ENCODE measurements around the gene PLCB2.

The PLCB2 gene

GRCh38 chr15:40266828-40267304 is 40.9 kb downstream of the PLCB2 start:
- ChIA-PET CTCF (interaction anchor here (0.7 to 10.0 kb wide), 4 partner anchors 10 to 72 kb away, joined by 3 to 210 read pairs (median 6); no protein-coding TSS in a partner anchor), POLR2A (no interaction called here)
- H3K4me1 ChIP-seq (ENCODE audit: control insufficient read depth, insufficient read depth, low read length) = peaks cover 22% of the 10 kb centered on the region
- H3K9me3 ChIP-seq (ENCODE audit: control insufficient read depth, insufficient read depth, low read depth, low read length) = no peaks in the 10 kb centered on the region
- H3K27ac ChIP-seq (ENCODE audit: extremely low read depth, low read depth, low read length) = no peak overlapping the region; the same call in 1 of the 2 replicates
- no peaks in the 10 kb centered on the region for H3K36me3 ChIP-seq (ENCODE audit: control insufficient read depth in 2 of 2, insufficient read depth in 1 of 2, low read length in 2 of 2)
- no peak overlapping the region for H3K4me3 ChIP-seq (ENCODE audit: low read depth, low read length)
- TF ChIP-seq ZNF518A (tag by site-specific recombination; conservative IDR thresholded peaks at IDR 0.05; ENCODE audit: low read depth) (no peak), ZBTB17 (tag by site-specific recombination; IDR thresholded peaks at IDR 0.05) (peak; percentile 27; the same call in 1 of the 2 replicates), ZNF843 (tag by site-specific recombination; IDR thresholded peaks at IDR 0.05) (no peak), YY1 (tag by site-specific recombination; IDR thresholded peaks at IDR 0.05) (no peak), WT1 (tag by site-specific recombination; IDR thresholded peaks at IDR 0.05) (peak; percentile 60), SP7 (tag by site-specific recombination; IDR thresholded peaks at IDR 0.05) (peak; percentile 76), PRDM1 (tag by site-specific recombination; IDR thresholded peaks at IDR 0.05) (peak; percentile 88), OSR2 (tag by site-specific recombination; IDR thresholded peaks at IDR 0.05) (peak; percentile 38; the same call in 1 of the 2 replicates), ZNF398 (tag by site-specific recombination; IDR thresholded peaks at IDR 0.05) (0 out of 2 replicates have a peak, but pooled peaks have one; percentile 9), ZNF416 (tag by site-specific recombination; IDR thresholded peaks at IDR 0.05) (no peak), ZNF660 (tag by site-specific recombination; IDR thresholded peaks at IDR 0.05) (peak; percentile 89; the same call in 1 of the 2 replicates), ZNF24 (tag by site-specific recombination; IDR thresholded peaks at IDR 0.05) (peak; percentile 77; the same call in 1 of the 2 replicates), SP3 (tag by site-specific recombination; IDR thresholded peaks at IDR 0.05) (peak; percentile 15; the same call in 1 of the 2 replicates), ZNF394 (tag by site-specific recombination; IDR thresholded peaks at IDR 0.05; ENCODE audit: borderline replicate concordance) (no peak), GLI4 (tag by site-specific recombination; IDR thresholded peaks at IDR 0.05) (no peak), ZBTB6 (tag by site-specific recombination; IDR thresholded peaks at IDR 0.05) (peak; percentile 75; the same call in 1 of the 2 replicates), ZNF202 (tag by site-specific recombination; IDR thresholded peaks at IDR 0.05; ENCODE audit: borderline replicate concordance) (no peak), ZNF140 (tag by site-specific recombination; IDR thresholded peaks at IDR 0.05) (no peak), ZSCAN4 (tag by site-specific recombination; IDR thresholded peaks at IDR 0.05) (no peak), INSM2 (tag by site-specific recombination; IDR thresholded peaks at IDR 0.05) (no peak), ZNF558 (tag by site-specific recombination; IDR thresholded peaks at IDR 0.05) (no peak), ZBTB1 (tag by site-specific recombination; IDR thresholded peaks at IDR 0.05) (no peak), ZNF133 (tag by site-specific recombination; IDR thresholded peaks at IDR 0.05) (no peak), ZNF501 (tag by site-specific recombination; IDR thresholded peaks at IDR 0.05) (no peak), ZNF544 (tag by site-specific recombination; IDR thresholded peaks at IDR 0.05) (no peak), ZNF76 (tag by site-specific recombination; IDR thresholded peaks at IDR 0.05; ENCODE audit: borderline replicate concordance, low read depth) (peak; percentile 33; the same call in 1 of the 2 replicates), ZNF146 (tag by site-specific recombination; IDR thresholded peaks at IDR 0.05) (no peak), MZF1 (tag by site-specific recombination; IDR thresholded peaks at IDR 0.05; ENCODE audit: borderline replicate concordance) (no peak), BCL11A (tag by site-specific recombination; IDR thresholded peaks at IDR 0.05; ENCODE audit: low read depth) (no peak)
